Measurements from ENCODE around the gene ABCA6.

- no peak for TF ChIP-seq JUN (IDR thresholded peaks at IDR 0.05)
- no peak for TF ChIP-seq ZSCAN20 (CRISPR knock-in tag; IDR thresholded peaks at IDR 0.05)
- no peak for TF ChIP-seq ELK1 (IDR thresholded peaks at IDR 0.05; ENCODE audit: low read depth, low read length)
Measured at GRCh38 chr17:69093279-69093789, 48.4 kb downstream of the ABCA6 start.
